H9 (cell line): ENCODE measurements around the gene ILDR1. TPM values are rescaled to one million over a fixed set of nuclear protein-coding genes. Genes with fewer than 3 reads are reported as not detected.

Experiments
- DNase-seq: peaks from one replicate; pipeline ENCODE4 v3.0.0-alpha.2; 2017
- H2AFZ ChIP-seq: one replicate; pipeline ENCODE4 v1.6.1; 2013; ENCODE audit warnings: mild to moderate bottlenecking, low read length, control low read depth, moderate library complexity
- H2AK5ac ChIP-seq: 2 replicates; pipeline ENCODE4 v1.6.1; 2013; ENCODE audit warnings: low read length, control low read depth, mixed read lengths; ENCODE audit not compliant: insufficient read length
- H2BK120ac ChIP-seq: one replicate; pipeline ENCODE4 v1.6.1; 2013; ENCODE audit warnings: low read depth, mild to moderate bottlenecking, low read length, control low read depth, inconsistent platforms; ENCODE audit not compliant: poor library complexity, severe bottlenecking
- H2BK12ac ChIP-seq: 2 replicates; pipeline ENCODE4 v1.6.1; 2013; ENCODE audit warnings: low read length, control low read depth, mixed read lengths, low read depth; ENCODE audit not compliant: insufficient read length
- H2BK15ac ChIP-seq: 2 replicates; pipeline ENCODE4 v1.6.1; 2013; ENCODE audit warnings: low read depth, low read length, control low read depth
- H2BK20ac ChIP-seq: one replicate; pipeline ENCODE4 v1.6.1; 2013; ENCODE audit warnings: low read depth, mild to moderate bottlenecking, low read length, control low read depth, inconsistent platforms; ENCODE audit not compliant: poor library complexity, severe bottlenecking
- H2BK5ac ChIP-seq: 2 replicates; pipeline ENCODE4 v1.6.1; 2013; ENCODE audit warnings: low read length, control low read depth, mixed read lengths; ENCODE audit not compliant: insufficient read length
- H3K14ac ChIP-seq: 2 replicates; pipeline ENCODE4 v1.6.1; 2013; ENCODE audit warnings: low read length, control low read depth; ENCODE audit not compliant: insufficient read depth
- H3K18ac ChIP-seq: 2 replicates; pipeline ENCODE4 v1.6.1; 2013; ENCODE audit warnings: low read depth, mild to moderate bottlenecking, mixed read lengths, low read length, control low read depth; ENCODE audit not compliant: insufficient read length
- H3K23ac ChIP-seq: 2 replicates; pipeline ENCODE4 v1.6.1; 2013; ENCODE audit warnings: low read length, control low read depth, mixed read lengths, low read depth; ENCODE audit not compliant: insufficient read length
- H3K23me2 ChIP-seq: 2 replicates; pipeline ENCODE4 v1.6.1; 2013; ENCODE audit warnings: low read depth, mild to moderate bottlenecking, mixed read lengths, low read length, control low read depth; ENCODE audit not compliant: insufficient read length, poor library complexity, severe bottlenecking
- H3K27ac ChIP-seq: 2 replicates; pipeline ENCODE4 v1.5.1; 2013; ENCODE audit warnings: low read length, control low read depth, mixed read lengths, low read depth; ENCODE audit not compliant: insufficient read length
- H3K27me3 ChIP-seq: 2 replicates; pipeline ENCODE4 v1.6.1; 2013; ENCODE audit warnings: low read length, control low read depth, inconsistent platforms; ENCODE audit not compliant: insufficient read depth
- H3K4ac ChIP-seq: 2 replicates; pipeline ENCODE4 v1.6.1; 2013; ENCODE audit warnings: low read depth, mild to moderate bottlenecking, control low read depth, inconsistent platforms, low read length, moderate library complexity
- H3K4me1 ChIP-seq: 2 replicates; pipeline ENCODE4 v1.6.1; 2013; ENCODE audit warnings: low read length, control low read depth, inconsistent platforms; ENCODE audit not compliant: insufficient read depth
- H3K4me2 ChIP-seq: 2 replicates; pipeline ENCODE4 v1.6.1; 2013; ENCODE audit warnings: low read length, control low read depth, mixed read lengths; ENCODE audit not compliant: insufficient read length, insufficient read depth
- H3K56ac ChIP-seq: 2 replicates; pipeline ENCODE4 v1.6.1; 2013; ENCODE audit warnings: low read depth, mild to moderate bottlenecking, mixed read lengths, low read length, control low read depth; ENCODE audit not compliant: insufficient read length
- H3K79me1 ChIP-seq: 2 replicates; pipeline ENCODE4 v1.6.1; 2013; ENCODE audit warnings: low read depth, mild to moderate bottlenecking, moderate library complexity, low read length, control low read depth, inconsistent platforms; ENCODE audit not compliant: insufficient read depth, poor library complexity, severe bottlenecking
- H3K79me2 ChIP-seq: 2 replicates; pipeline ENCODE4 v1.6.1; 2013; ENCODE audit warnings: low read length, control low read depth, inconsistent platforms; ENCODE audit not compliant: insufficient read depth
- H3K9ac ChIP-seq: 2 replicates; pipeline ENCODE4 v1.6.1; 2013; ENCODE audit warnings: low read length, control low read depth, mixed read lengths; ENCODE audit not compliant: insufficient read length; ENCODE audit errors: extremely low read depth
- H3K9me3 ChIP-seq: one replicate; pipeline ENCODE4 v1.6.1; 2013; ENCODE audit warnings: low read depth, low read length, inconsistent platforms; ENCODE audit not compliant: control insufficient read depth
- H3T11ph ChIP-seq: one replicate; pipeline ENCODE4 v1.6.1; 2013; ENCODE audit warnings: mild to moderate bottlenecking, low read length, control low read depth, inconsistent platforms
- H4K20me1 ChIP-seq: one replicate; pipeline ENCODE4 v1.6.1; 2013; ENCODE audit not compliant: control insufficient read depth, insufficient read length, insufficient read depth
- H4K5ac ChIP-seq: 2 replicates; pipeline ENCODE4 v1.6.1; 2013; ENCODE audit warnings: low read depth, mild to moderate bottlenecking, mixed read lengths, low read length, control low read depth; ENCODE audit not compliant: insufficient read length
- H4K8ac ChIP-seq: replicated peaks from 2 replicates; pipeline ENCODE4 v1.6.1; 2013; ENCODE audit warnings: low read length, control low read depth, mixed read lengths, low read depth; ENCODE audit not compliant: insufficient read length
- H4K91ac ChIP-seq: 2 replicates; pipeline ENCODE4 v1.6.1; 2013; ENCODE audit warnings: low read depth, mild to moderate bottlenecking, moderate library complexity, mixed read lengths, low read length, control low read depth; ENCODE audit not compliant: insufficient read length
- H3K27ac Mint-ChIP-seq, 3 experiments: 2 replicates in 2 of 3; 3 replicates in 1 of 3; pipeline ENCODE4 v1.8.0; 2020 to 2021; ENCODE audit warnings: mixed read lengths in 3 of 3, mild to moderate bottlenecking in 1 of 3, moderate library complexity in 1 of 3
- H3K27me3 Mint-ChIP-seq: 2 replicates; pipeline ENCODE4 v1.8.0; 2021; ENCODE audit warnings: low read depth, mild to moderate bottlenecking, moderate library complexity, mixed read lengths
- H3K36me3 Mint-ChIP-seq, 3 experiments: 2 replicates in 2 of 3; 3 replicates in 1 of 3; pipeline ENCODE4 v1.8.0; 2020 to 2021; ENCODE audit warnings: low read depth in 3 of 3, mixed read lengths in 3 of 3; ENCODE audit not compliant: insufficient read depth in 1 of 3
- H3K4me1 Mint-ChIP-seq, 2 experiments: 2 replicates each; pipeline ENCODE4 v1.8.0; 2020; ENCODE audit warnings: mixed read lengths in 2 of 2
- H3K4me3 Mint-ChIP-seq, 2 experiments: 2 replicates in 1 of 2; 3 replicates in 1 of 2; pipeline ENCODE4 v1.8.0; 2020 to 2021; ENCODE audit warnings: mild to moderate bottlenecking in 2 of 2, mixed read lengths in 2 of 2, moderate library complexity in 1 of 2
- H3K9me3 Mint-ChIP-seq, 2 experiments: 2 replicates in 1 of 2; 3 replicates in 1 of 2; pipeline ENCODE4 v1.8.0; 2020; ENCODE audit warnings: mild to moderate bottlenecking in 2 of 2, mixed read lengths in 2 of 2, moderate library complexity in 1 of 2
- CTCF ChIP-seq: fragments of 200-600 bp; sonication (generic); conservative IDR thresholded peaks from 3 replicates; pipeline ENCODE4 v1.8.0; 2021; ENCODE audit warnings: antibody characterized with exemption, mild to moderate bottlenecking
- WGBS: extraction: QIAGEN DNeasy Blood & Tissue Kit; methylation state at CpG from one replicate; pipeline ENCODE4 v1.1.7; 2013; ENCODE audit warnings: missing lambda C conversion rate, low lambda C conversion rate, mixed read lengths; ENCODE audit not compliant: insufficient read length; ENCODE audit errors: extremely low coverage; 5-methylcytosine and 5-hydroxymethylcytosine counted together
- total RNA-seq: library from RNA; stranded (reverse); gene quantifications from 2 replicates; pipeline ENCODE4 v1.2.1, GENCODE V29; 2021

Gene ILDR1
- total RNA-seq, 1 experiment from 2014 or later, result 0.68 TPM

- Histone ChIP-seq H2BK120ac (no peak overlapping the region), H3K4me1 (peaks cover 6% of the 10 kb centered on the region), H3K23me2 (no peaks in the 10 kb centered on the region), H3K79me1 (no peaks in the 10 kb centered on the region), H2BK12ac (no peak overlapping the region), H2AFZ (no peak overlapping the region), H4K20me1 (no peaks in the 10 kb centered on the region), H3K56ac (no peak overlapping the region), H4K8ac (no peak overlapping the region), H2AK5ac (no peak overlapping the region), H3K4ac (no peak overlapping the region), H2BK15ac (no peak overlapping the region), H3K4me2 (no peak overlapping the region), H3K27ac (no peak overlapping the region), H3K23ac (no peak overlapping the region), H3K9me3 (no peaks in the 10 kb centered on the region), H3K79me2 (no peaks in the 10 kb centered on the region), H3K27me3 (no peaks in the 10 kb centered on the region), H3T11ph (no peak overlapping the region), H3K18ac (no peak overlapping the region), H3K14ac (no peak overlapping the region), H4K91ac (no peak overlapping the region), H2BK5ac (no peak overlapping the region), H4K5ac (no peak overlapping the region), H3K9ac (no peak overlapping the region), H2BK20ac (no peak overlapping the region)
- Mint-ChIP-seq H3K36me3 (peaks cover 0 to 1% (median 0%) of the 10 kb centered on the region in 3 experiments; a peak in 1 of 7 replicates), H3K27ac (no peak overlapping the region), H3K4me1 (peaks cover 16 to 18% of the 10 kb centered on the region in 2 experiments), H3K4me3 (no peak overlapping the region), H3K9me3 (no peaks in the 10 kb centered on the region), H3K27me3 (no peaks in the 10 kb centered on the region)
- WGBS, result no CpG with 5 or more reads among the region's 2 CpGs
- no peak for DNase-seq
- no peak for TF ChIP-seq CTCF
Observed at GRCh38 chr3:121996441-121996840, 25.6 kb downstream of the ILDR1 start.
